ENCODE results near the gene ADCY7.

The ADCY7 gene

DNA sequence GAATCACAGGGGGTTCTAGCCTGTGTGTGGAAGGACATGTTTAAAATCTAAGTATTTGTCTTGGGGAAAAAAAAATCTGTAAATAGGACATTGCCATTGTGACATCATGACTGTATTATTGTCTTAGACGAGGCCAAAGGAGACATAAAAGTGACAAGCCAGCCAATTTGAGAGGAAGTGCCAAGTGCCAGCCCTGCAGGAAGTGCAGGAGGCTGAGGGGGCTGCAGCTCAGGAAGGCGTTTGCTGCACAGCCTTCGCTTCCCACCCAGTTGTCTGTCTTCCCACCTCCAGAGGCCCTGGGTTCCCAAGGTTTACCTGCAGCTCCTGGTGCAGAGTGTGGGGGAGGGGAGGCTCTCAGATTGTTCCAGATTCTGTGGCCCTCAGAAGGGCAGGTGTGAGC is 1.3 kb downstream of the ADCY7 start:
- Histone ChIP-seq H3K9me3 (ENCODE audit: insufficient read depth, low read depth, low read length) (no peaks in the 10 kb centered on the region), H3K27ac (ENCODE audit: low read depth, low read length) (no peak overlapping the region), H2AFZ (ENCODE audit: insufficient read depth, low read length, poor library complexity) (no peak overlapping the region), H3K18ac (ENCODE audit: low read length) (no peak overlapping the region), H3K36me3 (ENCODE audit: control insufficient read depth in 1 of 2, insufficient read depth in 2 of 2, low read length in 2 of 2) (no peaks in the 10 kb centered on the region), H4K12ac (ENCODE audit: low read depth, low read length) (no peak overlapping the region), H3K9ac (ENCODE audit: low read length) (no peak overlapping the region), H4K8ac (ENCODE audit: low read depth, low read length) (no peak overlapping the region), H2BK120ac (ENCODE audit: insufficient read depth, low read length, poor library complexity) (no peak overlapping the region), H2BK12ac (ENCODE audit: low read length) (no peak overlapping the region), H3K27me3 (ENCODE audit: insufficient read depth, low read length) (no peaks in the 10 kb centered on the region), H3K23ac (ENCODE audit: low read length) (no peak overlapping the region), H2AK5ac (ENCODE audit: low read length) (no peak overlapping the region), H3K14ac (ENCODE audit: low read length) (no peak overlapping the region), H3K4ac (ENCODE audit: low read depth, low read length) (no peak overlapping the region), H2BK5ac (ENCODE audit: low read depth, low read length, poor library complexity) (no peak overlapping the region), H3K4me2 (ENCODE audit: low read length) (no peak overlapping the region), H3K79me1 (ENCODE audit: low read length) (peaks cover 8% of the 10 kb centered on the region), H4K91ac (ENCODE audit: low read depth, low read length) (no peak overlapping the region), H3K4me3 (ENCODE audit: low read depth, low read length) (no peak overlapping the region), H3K4me1 (ENCODE audit: control insufficient read depth in 1 of 2, insufficient read depth in 2 of 2, low read length in 2 of 2) (peaks cover 15 to 16% of the 10 kb centered on the region in 2 experiments), H3K79me2 (ENCODE audit: control insufficient read depth, insufficient read depth, low read length, poor library complexity) (no peaks in the 10 kb centered on the region)
- no CpG with 5 or more reads among the region's 3 CpGs for WGBS (ENCODE audit: extremely low coverage, insufficient coverage, insufficient read length)
- no peak for DNase-seq

- H2AFZ ChIP-seq (ENCODE audit: insufficient read depth, low read length, poor library complexity): no peak overlapping the region
- no peaks in the 10 kb centered on the region for H3K79me2 ChIP-seq (ENCODE audit: control insufficient read depth, insufficient read depth, low read length, poor library complexity)
- H3K4me3 ChIP-seq (ENCODE audit: low read depth, low read length): no peak overlapping the region
- no peak overlapping the region for H3K14ac ChIP-seq (ENCODE audit: low read length)
- H3K36me3 ChIP-seq (ENCODE audit: control insufficient read depth in 1 of 2, insufficient read depth in 2 of 2, low read length in 2 of 2): no peaks in the 10 kb centered on the region
- no peak overlapping the region for H3K4ac ChIP-seq (ENCODE audit: low read depth, low read length)
- no peak overlapping the region for H2BK120ac ChIP-seq (ENCODE audit: insufficient read depth, low read length, poor library complexity)
- H2AK5ac ChIP-seq (ENCODE audit: low read length): no peak overlapping the region
- H3K23ac ChIP-seq (ENCODE audit: low read length): no peak overlapping the region
- DNase-seq: peak; percentile 43 to 62
- no peak overlapping the region for H3K4me2 ChIP-seq (ENCODE audit: low read length)
- WGBS (ENCODE audit: extremely low coverage, insufficient coverage, insufficient read length): no CpG with 5 or more reads among the region's 5 CpGs
- H3K27ac ChIP-seq (ENCODE audit: low read depth, low read length): no peak overlapping the region
- peaks cover 8% of the 10 kb centered on the region for H3K79me1 ChIP-seq (ENCODE audit: low read length)
- H4K8ac ChIP-seq (ENCODE audit: low read depth, low read length): no peak overlapping the region
- H3K9ac ChIP-seq (ENCODE audit: low read length): no peak overlapping the region
- H2BK5ac ChIP-seq (ENCODE audit: low read depth, low read length, poor library complexity): no peak overlapping the region
- no peak overlapping the region for H4K12ac ChIP-seq (ENCODE audit: low read depth, low read length)
- peaks cover 15 to 16% of the 10 kb centered on the region in 2 experiments for H3K4me1 ChIP-seq (ENCODE audit: control insufficient read depth in 1 of 2, insufficient read depth in 2 of 2, low read length in 2 of 2)
- H3K18ac ChIP-seq (ENCODE audit: low read length): no peak overlapping the region
- H3K9me3 ChIP-seq (ENCODE audit: insufficient read depth, low read depth, low read length): no peaks in the 10 kb centered on the region
- H2BK12ac ChIP-seq (ENCODE audit: low read length): no peak overlapping the region
- no peak overlapping the region for H4K91ac ChIP-seq (ENCODE audit: low read depth, low read length)
- H3K27me3 ChIP-seq (ENCODE audit: insufficient read depth, low read length): no peaks in the 10 kb centered on the region
Observed at GRCh38 chr16:50268352-50268751, 2.0 kb downstream of the ADCY7 start.

DNA sequence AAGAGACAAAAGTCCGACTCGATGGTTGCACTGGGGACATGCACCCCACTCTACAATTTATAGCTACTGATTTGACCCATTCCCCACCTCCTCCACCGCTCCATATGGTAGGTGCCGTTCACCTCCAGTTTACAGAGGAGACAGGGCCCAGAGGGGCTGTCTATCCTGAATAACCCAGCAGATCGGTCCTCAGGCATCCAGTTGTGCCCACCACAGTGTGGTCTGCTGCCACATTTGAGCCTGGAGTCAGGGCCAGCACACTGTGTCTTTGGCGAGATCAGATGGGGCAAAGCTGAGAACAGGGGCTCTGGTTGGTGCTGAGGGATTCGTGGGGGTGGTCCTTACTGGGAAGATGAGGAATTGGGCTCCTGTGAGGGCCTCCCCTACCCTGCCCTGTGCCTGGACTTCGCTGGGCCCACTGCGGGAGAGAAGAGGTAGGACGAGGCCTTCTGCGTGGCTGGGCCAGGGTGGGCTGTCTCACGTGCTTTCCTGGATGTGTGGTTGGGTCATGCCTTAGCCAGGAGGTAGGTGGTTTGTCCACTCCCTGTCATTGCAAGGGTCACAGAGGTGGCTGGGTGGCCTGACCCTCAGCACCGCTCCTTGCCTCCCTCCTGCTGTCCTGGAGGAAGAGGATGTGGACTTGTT is 2.8 kb downstream of the ADCY7 start:
- Histone ChIP-seq H2AK5ac (ENCODE audit: low read length) (no peak overlapping the region), H4K12ac (ENCODE audit: low read depth, low read length) (no peak overlapping the region), H3K27ac (ENCODE audit: low read depth, low read length) (no peak overlapping the region), H3K23ac (ENCODE audit: low read length) (no peak overlapping the region), H4K8ac (ENCODE audit: low read depth, low read length) (no peak overlapping the region), H3K79me1 (ENCODE audit: low read length) (peaks cover 8% of the 10 kb centered on the region), H3K9ac (ENCODE audit: low read length) (no peak overlapping the region), H3K14ac (ENCODE audit: low read length) (peak overlapping the region; percentile 30), H3K9me3 (ENCODE audit: insufficient read depth, low read depth, low read length) (no peaks in the 10 kb centered on the region), H3K4me3 (ENCODE audit: low read depth, low read length) (no peak overlapping the region), H3K18ac (ENCODE audit: low read length) (no peak overlapping the region), H3K36me3 (ENCODE audit: control insufficient read depth in 1 of 2, insufficient read depth in 2 of 2, low read length in 2 of 2) (no peaks in the 10 kb centered on the region), H4K91ac (ENCODE audit: low read depth, low read length) (peak overlapping the region; percentile 25), H3K79me2 (ENCODE audit: control insufficient read depth, insufficient read depth, low read length, poor library complexity) (no peaks in the 10 kb centered on the region), H3K27me3 (ENCODE audit: insufficient read depth, low read length) (no peaks in the 10 kb centered on the region), H2BK5ac (ENCODE audit: low read depth, low read length, poor library complexity) (no peak overlapping the region), H2BK12ac (ENCODE audit: low read length) (no peak overlapping the region), H3K4me1 (ENCODE audit: control insufficient read depth in 1 of 2, insufficient read depth in 2 of 2, low read length in 2 of 2) (peaks cover 15 to 16% of the 10 kb centered on the region in 2 experiments), H3K4me2 (ENCODE audit: low read length) (no peak overlapping the region), H3K4ac (ENCODE audit: low read depth, low read length) (no peak overlapping the region), H2BK120ac (ENCODE audit: insufficient read depth, low read length, poor library complexity) (no peak overlapping the region), H2AFZ (ENCODE audit: insufficient read depth, low read length, poor library complexity) (no peak overlapping the region)
- DNase-seq: no peak
- no CpG with 5 or more reads among the region's 13 CpGs for WGBS (ENCODE audit: extremely low coverage, insufficient coverage, insufficient read length)

GRCh38 chr16:50269769-50270509 is 3.6 kb downstream of the ADCY7 start:
- Histone ChIP-seq H3K27ac (ENCODE audit: low read depth, low read length) (no peak overlapping the region), H3K36me3 (ENCODE audit: control insufficient read depth in 1 of 2, insufficient read depth in 2 of 2, low read length in 2 of 2) (no peaks in the 10 kb centered on the region), H3K14ac (ENCODE audit: low read length) (no peak overlapping the region), H3K9me3 (ENCODE audit: insufficient read depth, low read depth, low read length) (no peaks in the 10 kb centered on the region), H3K79me2 (ENCODE audit: control insufficient read depth, insufficient read depth, low read length, poor library complexity) (no peaks in the 10 kb centered on the region), H3K23ac (ENCODE audit: low read length) (no peak overlapping the region), H3K79me1 (ENCODE audit: low read length) (peaks cover 8% of the 10 kb centered on the region), H2BK5ac (ENCODE audit: low read depth, low read length, poor library complexity) (no peak overlapping the region), H3K27me3 (ENCODE audit: insufficient read depth, low read length) (no peaks in the 10 kb centered on the region), H2AFZ (ENCODE audit: insufficient read depth, low read length, poor library complexity) (no peak overlapping the region), H3K4me3 (ENCODE audit: low read depth, low read length) (no peak overlapping the region), H3K4ac (ENCODE audit: low read depth, low read length) (no peak overlapping the region), H3K9ac (ENCODE audit: low read length) (no peak overlapping the region), H2BK12ac (ENCODE audit: low read length) (no peak overlapping the region), H3K18ac (ENCODE audit: low read length) (no peak overlapping the region), H4K91ac (ENCODE audit: low read depth, low read length) (no peak overlapping the region), H2AK5ac (ENCODE audit: low read length) (no peak overlapping the region), H2BK120ac (ENCODE audit: insufficient read depth, low read length, poor library complexity) (no peak overlapping the region), H3K4me1 (ENCODE audit: control insufficient read depth in 1 of 2, insufficient read depth in 2 of 2, low read length in 2 of 2) (peaks cover 15 to 16% of the 10 kb centered on the region in 2 experiments), H4K8ac (ENCODE audit: low read depth, low read length) (no peak overlapping the region), H3K4me2 (ENCODE audit: low read length) (no peak overlapping the region), H4K12ac (ENCODE audit: low read depth, low read length) (no peak overlapping the region)
- DNase-seq: peak; percentile 81 to 92
- WGBS (ENCODE audit: extremely low coverage, insufficient coverage, insufficient read length): no CpG with 5 or more reads among the region's 12 CpGs

All from trophoblast cell (in vitro differentiated cells and primary cell).